Stimulated activated CD4-positive, alpha-beta T cell treated with anti-CD3 and anti-CD28 coated beads, TNF-alpha, amount 100 ng/mL, for 48 hours (primary cell): ENCODE results near the gene NINJ2.

Experiments used
- DNase-seq, 3 donors: peaks; one replicate each; pipeline ENCODE4 v3.0.0-alpha.2; 2020; ENCODE audit warnings: low read depth in 3 of 3

NINJ2 gene

GRCh38 chr12:569803-570434, 93.3 kb downstream of the NINJ2 start:
- DNase-seq: peak; percentile 72 to 87 (median 81)

- no peak for DNase-seq
These were observed 94.1 kb downstream of the NINJ2 start for GRCh38 chr12:569091-569676.

GRCh38 chr12:568486-568885, 94.8 kb downstream of the NINJ2 start:
- no peak for DNase-seq

- no peak for DNase-seq
These were observed 97.6 kb downstream of the NINJ2 start for GRCh38 chr12:565589-566105.

GRCh38 chr12:565161-565560, 98.1 kb downstream of the NINJ2 start:
- DNase-seq: no peak

GRCh38 chr12:563787-564298, 99.4 kb downstream of the NINJ2 start:
- DNase-seq: no peak

GRCh38 chr12:563250-563781, 99.9 kb downstream of the NINJ2 start:
- DNase-seq: no peak

GRCh38 chr12:562634-563033, 100.6 kb downstream of the NINJ2 start:
- DNase-seq: no peak

GRCh38 chr12:561908-562593, 101.2 kb downstream of the NINJ2 start:
- no peak for DNase-seq

GRCh38 chr12:561391-561705, 101.9 kb downstream of the NINJ2 start:
- no peak for DNase-seq

GRCh38 chr12:560691-561390, 102.4 kb downstream of the NINJ2 start:
- DNase-seq: no peak

- DNase-seq: no peak
These were observed 103.3 kb downstream of the NINJ2 start for GRCh38 chr12:559906-560455.

- DNase-seq: no peak
These were observed 103.9 kb downstream of the NINJ2 start for GRCh38 chr12:559208-559905.

GRCh38 chr12:558580-558979, 104.7 kb downstream of the NINJ2 start:
- no peak for DNase-seq

- no peak for DNase-seq
These were observed 106.7 kb downstream of the NINJ2 start for GRCh38 chr12:556498-556897.

- no peak for DNase-seq
These were observed 109.3 kb downstream of the NINJ2 start for GRCh38 chr12:554001-554285.

GRCh38 chr12:553216-554000, 109.8 kb downstream of the NINJ2 start:
- no peak for DNase-seq

- DNase-seq: no peak
These were observed 110.8 kb downstream of the NINJ2 start for GRCh38 chr12:552466-552865.

- no peak for DNase-seq
These were observed 112.6 kb downstream of the NINJ2 start for GRCh38 chr12:550473-551260.
